Ishikawa (cell line): ENCODE measurements around the gene DLX4.

Experiments
- CEBPB ChIP-seq: IDR thresholded peaks from 2 replicates; pipeline ENCODE4 v1.6.1; 2012
- CREB1 ChIP-seq: IDR thresholded peaks from 2 replicates; pipeline ENCODE4 v1.6.1; 2012; ENCODE audit warnings: low read depth
- EGR1 ChIP-seq: IDR thresholded peaks from 2 replicates; pipeline ENCODE4 v1.6.1; 2012
- EP300 ChIP-seq: IDR thresholded peaks from 2 replicates; pipeline ENCODE4 v1.6.1; 2012; ENCODE audit warnings: borderline replicate concordance
- FOXM1 ChIP-seq: IDR thresholded peaks from 2 replicates; pipeline ENCODE4 v1.6.1; 2012; ENCODE audit warnings: low read depth, borderline replicate concordance
- MAX ChIP-seq: IDR thresholded peaks from 2 replicates; pipeline ENCODE4 v1.6.1; 2012
- NFIC ChIP-seq: IDR thresholded peaks from 2 replicates; pipeline ENCODE4 v1.6.1; 2012
- RAD21 ChIP-seq: IDR thresholded peaks from 2 replicates; pipeline ENCODE4 v1.6.1; 2012; ENCODE audit warnings: low read depth
- TAF1 ChIP-seq: IDR thresholded peaks from 2 replicates; pipeline ENCODE4 v1.6.1; 2012; ENCODE audit warnings: low read depth, mild to moderate bottlenecking
- TCF12 ChIP-seq: IDR thresholded peaks from 2 replicates; pipeline ENCODE4 v1.6.1; 2012; ENCODE audit warnings: low read depth
- TEAD4 ChIP-seq: IDR thresholded peaks from 2 replicates; pipeline ENCODE4 v1.6.1; 2012
- YY1 ChIP-seq: IDR thresholded peaks from 2 replicates; pipeline ENCODE4 v1.6.1; 2012; ENCODE audit warnings: low read depth
- ZBTB7A ChIP-seq: IDR thresholded peaks from 2 replicates; pipeline ENCODE4 v1.6.1; 2012; ENCODE audit warnings: low read depth
- TF ChIP-seq, protein P1 (sequence below): IDR thresholded peaks from 2 replicates; pipeline ENCODE4 v1.6.1; 2012; ENCODE audit warnings: low read depth, mild to moderate bottlenecking

DNA sequence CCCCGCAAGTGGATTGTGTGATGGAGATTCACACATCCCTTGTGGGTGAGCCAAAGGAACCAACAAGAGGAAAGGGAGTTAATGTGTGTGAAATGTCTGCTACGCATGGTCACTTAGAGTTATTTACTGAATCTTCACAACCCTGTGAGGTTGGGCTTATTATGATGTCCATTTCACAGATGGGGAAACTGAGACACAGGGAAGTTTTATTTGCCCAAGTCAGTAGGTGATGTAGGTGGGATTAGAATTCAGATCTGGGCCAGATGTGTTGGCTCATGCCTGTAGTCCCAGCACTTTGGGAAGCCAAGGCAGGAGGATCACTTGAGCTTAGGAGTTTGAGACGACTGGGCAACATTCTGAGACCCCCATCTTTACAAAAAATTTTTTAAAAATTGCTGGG lies 11.6 kb upstream of the DLX4 start:
- TF ChIP-seq, protein P1, sequence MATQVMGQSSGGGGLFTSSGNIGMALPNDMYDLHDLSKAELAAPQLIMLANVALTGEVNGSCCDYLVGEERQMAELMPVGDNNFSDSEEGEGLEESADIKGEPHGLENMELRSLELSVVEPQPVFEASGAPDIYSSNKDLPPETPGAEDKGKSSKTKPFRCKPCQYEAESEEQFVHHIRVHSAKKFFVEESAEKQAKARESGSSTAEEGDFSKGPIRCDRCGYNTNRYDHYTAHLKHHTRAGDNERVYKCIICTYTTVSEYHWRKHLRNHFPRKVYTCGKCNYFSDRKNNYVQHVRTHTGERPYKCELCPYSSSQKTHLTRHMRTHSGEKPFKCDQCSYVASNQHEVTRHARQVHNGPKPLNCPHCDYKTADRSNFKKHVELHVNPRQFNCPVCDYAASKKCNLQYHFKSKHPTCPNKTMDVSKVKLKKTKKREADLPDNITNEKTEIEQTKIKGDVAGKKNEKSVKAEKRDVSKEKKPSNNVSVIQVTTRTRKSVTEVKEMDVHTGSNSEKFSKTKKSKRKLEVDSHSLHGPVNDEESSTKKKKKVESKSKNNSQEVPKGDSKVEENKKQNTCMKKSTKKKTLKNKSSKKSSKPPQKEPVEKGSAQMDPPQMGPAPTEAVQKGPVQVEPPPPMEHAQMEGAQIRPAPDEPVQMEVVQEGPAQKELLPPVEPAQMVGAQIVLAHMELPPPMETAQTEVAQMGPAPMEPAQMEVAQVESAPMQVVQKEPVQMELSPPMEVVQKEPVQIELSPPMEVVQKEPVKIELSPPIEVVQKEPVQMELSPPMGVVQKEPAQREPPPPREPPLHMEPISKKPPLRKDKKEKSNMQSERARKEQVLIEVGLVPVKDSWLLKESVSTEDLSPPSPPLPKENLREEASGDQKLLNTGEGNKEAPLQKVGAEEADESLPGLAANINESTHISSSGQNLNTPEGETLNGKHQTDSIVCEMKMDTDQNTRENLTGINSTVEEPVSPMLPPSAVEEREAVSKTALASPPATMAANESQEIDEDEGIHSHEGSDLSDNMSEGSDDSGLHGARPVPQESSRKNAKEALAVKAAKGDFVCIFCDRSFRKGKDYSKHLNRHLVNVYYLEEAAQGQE = no peak
- TF ChIP-seq EP300 (no peak), CEBPB (no peak), TEAD4 (no peak), MAX (no peak), TAF1 (no peak), YY1 (no peak), CREB1 (no peak), TCF12 (no peak), FOXM1 (no peak), RAD21 (no peak), EGR1 (no peak), NFIC (no peak), ZBTB7A (no peak)
